GM12878 (cell line): ENCODE measurements around the gene ZNF462. TPM values are rescaled to one million over a fixed set of nuclear protein-coding genes. Genes with fewer than 3 reads are reported as not detected.

Experiments used
- ATAC-seq: fragments of 200-7000 bp; cut with Tn5 transposase; 3 replicates; pipeline ENCODE4 v1.9.1; 2020; ENCODE audit warnings: mild to moderate bottlenecking, moderate library complexity
- BruUV-seq: library from RNA; stranded (reverse); fragments of 400-500 nt; replicated peaks from 2 replicates; lab custom pipeline; 2021; lab: Mats Ljungman, UMichigan
- CTCF ChIA-PET: fragments of 300-600 bp; sonication (Branson Sonifier 250); formaldehyde crosslinking; extraction: SDS; loops from one replicate; lab custom pipeline; 2021; ENCODE audit warnings: inconsistent platforms; lab: Yijun Ruan, JAX
- POLR2A ChIA-PET: fragments of 350-600 bp; formaldehyde crosslinking; extraction: SDS; loops from one replicate; lab custom pipeline; 2021; ENCODE audit warnings: inconsistent platforms; lab: Charles Lee
- RAD21 ChIA-PET: fragments of 300-600 bp; sonication (Branson Sonifier 250); formaldehyde crosslinking; loops from one replicate; lab custom pipeline; 2023; ENCODE audit warnings: antibody characterized with exemption; ENCODE audit not compliant: unreplicated experiment; lab: Charles Lee
- SMC1A ChIA-PET: fragments of 300-600 bp; sonication (Branson Sonifier 250); formaldehyde crosslinking; loops from one replicate; lab custom pipeline; 2023; ENCODE audit not compliant: unreplicated experiment, uncharacterized antibody; lab: Charles Lee
- DNase-seq: peaks from one replicate; pipeline ENCODE4 v3.0.0-alpha.2; 2011; ENCODE audit warnings: low read depth, low spot score
- FAIRE-seq: peaks from 3 replicates; lab custom pipeline; 2011; peaks lifted over from hg19 to GRCh38; lab: Jason Lieb, UNC
- H2AFZ ChIP-seq: 2 replicates; pipeline ENCODE4 v1.6.0; 2011; ENCODE audit warnings: low read depth, low read length, control low read depth; ENCODE audit not compliant: control insufficient read depth
- H3K27ac ChIP-seq: 2 replicates; pipeline ENCODE4 v1.5.1; 2011; ENCODE audit warnings: control low read depth; ENCODE audit not compliant: control insufficient read depth, insufficient read depth
- H3K27me3 ChIP-seq, 2 experiments: replicated peaks in 1 of 2; 2 replicates each; pipeline versions ENCODE4 v1.6.0 to v1.6.1; 2011; ENCODE audit warnings: low read length in 1 of 2; ENCODE audit not compliant: control insufficient read depth in 2 of 2, insufficient read depth in 2 of 2
- H3K36me3 ChIP-seq, 2 experiments: 2 replicates each; pipeline ENCODE4 v1.5.1; 2011; ENCODE audit warnings: low read length in 1 of 2; ENCODE audit not compliant: control insufficient read depth in 2 of 2, insufficient read depth in 2 of 2
- H3K4me1 ChIP-seq: 2 replicates; pipeline ENCODE4 v1.6.1; 2011; ENCODE audit warnings: mild to moderate bottlenecking, low read length, moderate library complexity, mixed read lengths; ENCODE audit not compliant: control insufficient read depth, insufficient read depth
- H3K4me2 ChIP-seq: 2 replicates; pipeline ENCODE4 v1.6.0; 2011; ENCODE audit warnings: control low read depth; ENCODE audit not compliant: control insufficient read depth, insufficient read depth
- H3K4me3 ChIP-seq: fragments of 200-600 bp; sonication (generic); 2 replicates; pipeline ENCODE4 v1.5.1; 2016
- H3K79me2 ChIP-seq: 2 replicates; pipeline ENCODE4 v1.6.0; 2011; ENCODE audit warnings: low read length; ENCODE audit not compliant: control insufficient read depth, insufficient read depth
- H3K9ac ChIP-seq: 2 replicates; pipeline ENCODE4 v1.8.0; 2011; ENCODE audit warnings: low read length, control low read depth, mixed read lengths; ENCODE audit not compliant: control insufficient read depth, insufficient read depth
- H3K9me3 ChIP-seq: replicated peaks from 3 replicates; pipeline ENCODE4 v1.5.1; 2011; ENCODE audit warnings: mild to moderate bottlenecking, low read length; ENCODE audit not compliant: control insufficient read depth, insufficient read depth
- H4K20me1 ChIP-seq: 2 replicates; pipeline ENCODE4 v1.6.0; 2011; ENCODE audit not compliant: control insufficient read depth, insufficient read depth
- MLLT1 ChIP-seq: fragments of 450-650 bp; IDR thresholded peaks from 2 replicates; pipeline ENCODE4 v1.6.1; 2016; ENCODE audit warnings: mild to moderate bottlenecking
- MXI1 ChIP-seq: fragments of 150-350 bp; IDR thresholded peaks from 2 replicates; pipeline ENCODE4 v1.6.1; 2011; ENCODE audit warnings: low read depth, mild to moderate bottlenecking, inconsistent platforms, low read length, improper control_type of control experiment
- NFYA ChIP-seq: IDR thresholded peaks from 2 replicates; pipeline ENCODE4 v1.6.1; 2011; ENCODE audit warnings: low read depth, mild to moderate bottlenecking, low read length, improper control_type of control experiment, borderline replicate concordance
- SPI1 ChIP-seq: IDR thresholded peaks from 2 replicates; pipeline ENCODE4 v1.6.1; 2011; ENCODE audit warnings: low read depth, mild to moderate bottlenecking, low read length, moderate library complexity, borderline replicate concordance; ENCODE audit not compliant: insufficient read depth
- TCF3 ChIP-seq: IDR thresholded peaks from 2 replicates; pipeline ENCODE4 v1.6.1; 2012; ENCODE audit warnings: low read depth, mild to moderate bottlenecking, low read length, borderline replicate concordance; ENCODE audit not compliant: insufficient read depth
- ZBTB40 ChIP-seq: fragments of 450-650 bp; IDR thresholded peaks from 2 replicates; pipeline ENCODE4 v1.6.1; 2016; ENCODE audit warnings: mild to moderate bottlenecking, moderate library complexity, borderline replicate concordance
- WGBS: methylation state at CpG from one replicate; pipeline ENCODE4 v1.1.6; 2016; ENCODE audit warnings: low lambda C conversion rate; ENCODE audit not compliant: insufficient replicate concordance, insufficient coverage; ENCODE audit errors: missing lambda C conversion rate; 5-methylcytosine and 5-hydroxymethylcytosine counted together
- in situ Hi-C: fragments of 300-500 bp; cut with MboI; formaldehyde crosslinking; loops from 9 replicates; pipeline ENCODE4 v1.14.3; 2018; ENCODE audit warnings: mixed read lengths
- intact Hi-C: fragments of 100-400 bp; cut with micrococcal nuclease; formaldehyde crosslinking; loops from one replicate; pipeline ENCODE4 v1.14.2; 2022; ENCODE audit not compliant: unreplicated experiment
- polyA plus RNA-seq, 11 experiments: library from polyadenylated mRNA; depleted of rRNA in 4 of 11; unstranded in 6 of 11; stranded (reverse) in 5 of 11; fragments of >200 nt; fragmentation: Nextera tagmentation in 4 of 11; fragmentation: Illumina TruSeq in 1 of 11; extraction: Ambion mirVana in 4 of 11; extraction: Trizol in 1 of 11; gene quantifications; 1 replicate in 1 of 11; 2 replicates in 10 of 11; pipeline versions ENCODE4 v1.2.1 to v1.2.3, GENCODE V29; 2011 to 2016; ENCODE audit warnings: inconsistent platforms in 2 of 11, missing spikeins in 2 of 11, low read depth in 1 of 11
- total RNA-seq, 4 experiments: library from RNA; depleted of rRNA in 3 of 4; stranded (reverse); fragments of >200 nt in 3 of 4; fragmentation: Illumina TruSeq in 1 of 4; extraction: Trizol in 1 of 4; gene quantifications; 2 replicates each; pipeline versions ENCODE4 v1.2.1 to v1.2.3, GENCODE V29; 2013 to 2021

The ZNF462 gene
- total and polyA plus RNA-seq, 10 of the 15 experiments (the other 5 are each of a cell fraction or from before 2014, with no cell fraction given) = 0.27 to 13.7 (median 0.55) TPM

GRCh38 chr9:107049046-107049802 is 186.3 kb downstream of the ZNF462 start (continued):
- no peak for TF ChIP-seq MXI1

- RAD21 ChIA-PET = no interaction called here
- in situ Hi-C loops (no loop called here), intact Hi-C loops (loop anchor here (5.0 kb wide), 1 partner anchor 88 kb away; no protein-coding TSS in a partner anchor)
- no peak overlapping the region for H3K4me3 ChIP-seq
- peaks cover 15% of the 10 kb centered on the region for H3K4me1 ChIP-seq
- no peak overlapping the region for H3K27ac ChIP-seq
- no peak overlapping the region for H3K9ac ChIP-seq
- H3K79me2 ChIP-seq = no peaks in the 10 kb centered on the region
- TF ChIP-seq TCF3 (no peak), NFYA (no peak)
- TF ChIP-seq, all 136 proteins: peak for 0
- no TSS peak for BruUV-seq
- POLR2A ChIA-PET = no interaction called here
- FAIRE-seq (no peak), DNase-seq (no peak), ATAC-seq (no peak)
- Histone ChIP-seq H2AFZ (no peak overlapping the region), H4K20me1 (no peaks in the 10 kb centered on the region), H3K27me3 (no peaks in the 10 kb centered on the region), H3K9me3 (no peaks in the 10 kb centered on the region), H3K36me3 (no peaks in the 10 kb centered on the region), H3K4me2 (no peak overlapping the region)
- SMC1A ChIA-PET = interaction anchor here (1.3 kb wide), 1 partner anchor 66 kb away, joined by 4 read pairs; no protein-coding TSS in a partner anchor
- CTCF ChIA-PET = interaction anchor here (0.8 kb wide), 1 partner anchor 37 kb away, joined by 3 read pairs; no protein-coding TSS in a partner anchor
- 0% methylated on average over 2 of the region's 2 CpGs for WGBS
Measured at GRCh38 chr9:107049803-107050184, 186.8 kb downstream of the ZNF462 start.

- Histone ChIP-seq H3K36me3 (no peaks in the 10 kb centered on the region), H3K4me1 (peaks cover 8% of the 10 kb centered on the region), H3K4me3 (no peak overlapping the region), H3K9me3 (no peaks in the 10 kb centered on the region), H3K27ac (no peak overlapping the region), H3K4me2 (no peak overlapping the region), H3K79me2 (no peaks in the 10 kb centered on the region), H3K9ac (no peak overlapping the region), H2AFZ (no peak overlapping the region), H3K27me3 (no peaks in the 10 kb centered on the region), H4K20me1 (no peaks in the 10 kb centered on the region)
- WGBS = 4% methylated on average over 1 of the region's 1 CpG
- ChIA-PET POLR2A (no interaction called here), RAD21 (no interaction called here), SMC1A (interaction anchor here (0.6 kb wide), 1 partner anchor 1386 kb away, joined by 4 read pairs; no protein-coding TSS in a partner anchor), CTCF (interaction anchor here (0.6 kb wide), 1 partner anchor 14 kb away, joined by 3 read pairs; no protein-coding TSS in a partner anchor)
- BruUV-seq = no TSS peak
- no peak for DNase-seq
- intact Hi-C loops = no loop called here
- FAIRE-seq = no peak
- TF ChIP-seq MLLT1 (no peak), SPI1 (no peak), ZBTB40 (0 out of 2 replicates have a peak, but pooled peaks have one; percentile 51)
- in situ Hi-C loops = no loop called here
- no peak for ATAC-seq
Measured at GRCh38 chr9:107051392-107051791, 188.4 kb downstream of the ZNF462 start.
